SK-N-MC (cell line): Measurements from ENCODE around the gene ANKAR.

Experiments
- EZH2 ChIP-seq: fragments of 200-600 bp; sonication (generic); IDR thresholded peaks from one replicate; pipeline ENCODE4 v1.6.1; 2017; ENCODE audit warnings: antibody characterized with exemption
- POLR2AphosphoS5 ChIP-seq: IDR thresholded peaks from 2 replicates; pipeline ENCODE4 v1.6.1; 2012; ENCODE audit warnings: mild to moderate bottlenecking, low read depth, low read length, borderline replicate concordance

DNA sequence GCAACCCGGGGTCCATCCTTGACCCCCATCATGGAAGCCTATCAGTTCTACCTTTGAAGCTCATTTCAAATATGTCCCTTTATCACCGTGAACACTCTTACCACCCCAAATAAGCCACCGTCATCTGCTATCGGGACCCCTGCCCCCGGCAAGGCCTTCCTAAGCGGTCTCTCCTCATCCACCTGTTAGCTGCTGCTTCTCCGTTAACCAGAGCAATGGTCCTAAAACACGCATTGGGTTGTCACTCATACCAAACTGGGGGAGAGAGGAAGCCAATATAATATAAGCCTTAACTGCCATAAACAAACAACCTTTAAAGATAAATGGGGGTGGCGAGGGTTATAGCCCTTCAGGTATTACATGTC lies 12.5 kb upstream of the ANKAR start:
- TF ChIP-seq POLR2AphosphoS5, result no peak
- no peak for TF ChIP-seq EZH2
